Peyer's patch (tissue), 4 donors: Measurements from ENCODE around the gene TSPAN18.

Experiments
- POLR2A ChIP-seq, 2 donors: fragments of 450-650 bp; IDR thresholded peaks; one replicate each; pipeline ENCODE4 v1.5.1; 2017; ENCODE audit warnings: antibody characterized with exemption in 2 of 2, mild to moderate bottlenecking in 2 of 2, moderate library complexity in 2 of 2
- TF ChIP-seq, protein P1 (sequence below), 6 experiments: fragments of 450-650 bp in 4 of 6; fragments of 200-600 bp in 2 of 6; sonication (generic) in 1 of 6; IDR thresholded peaks; one replicate each; pipeline ENCODE4 v1.5.1; 2017 to 2019; ENCODE audit warnings: antibody characterized with exemption in 6 of 6, mild to moderate bottlenecking in 3 of 6, moderate library complexity in 1 of 6

DNA sequence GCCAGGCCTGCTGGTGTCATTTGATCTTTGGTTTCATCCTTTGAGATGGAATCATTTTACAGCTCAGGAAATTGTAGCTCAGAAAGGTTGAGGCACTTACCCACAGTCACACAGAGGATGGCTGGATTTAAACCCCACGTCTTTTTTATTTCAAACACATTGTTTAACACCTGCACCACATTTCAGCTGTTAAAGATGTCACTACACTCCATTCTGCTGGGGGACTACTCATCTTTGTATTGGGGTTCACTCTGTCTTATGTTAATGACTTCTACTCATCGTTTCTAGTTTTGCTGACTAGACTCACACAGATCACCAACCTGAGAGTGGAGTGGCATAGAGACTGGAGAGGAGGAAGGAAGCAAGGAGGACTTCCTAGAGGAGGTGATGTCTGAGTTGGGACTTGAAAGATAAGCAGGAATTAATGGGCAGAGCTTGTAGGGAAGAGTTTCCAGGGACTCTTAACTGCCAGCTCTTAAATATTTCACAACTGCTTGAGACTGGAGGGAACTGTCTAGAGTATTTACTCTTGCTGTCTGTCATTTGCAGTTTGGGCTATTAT is 143.9 kb downstream of the TSPAN18 start:
- TF ChIP-seq, protein P1, sequence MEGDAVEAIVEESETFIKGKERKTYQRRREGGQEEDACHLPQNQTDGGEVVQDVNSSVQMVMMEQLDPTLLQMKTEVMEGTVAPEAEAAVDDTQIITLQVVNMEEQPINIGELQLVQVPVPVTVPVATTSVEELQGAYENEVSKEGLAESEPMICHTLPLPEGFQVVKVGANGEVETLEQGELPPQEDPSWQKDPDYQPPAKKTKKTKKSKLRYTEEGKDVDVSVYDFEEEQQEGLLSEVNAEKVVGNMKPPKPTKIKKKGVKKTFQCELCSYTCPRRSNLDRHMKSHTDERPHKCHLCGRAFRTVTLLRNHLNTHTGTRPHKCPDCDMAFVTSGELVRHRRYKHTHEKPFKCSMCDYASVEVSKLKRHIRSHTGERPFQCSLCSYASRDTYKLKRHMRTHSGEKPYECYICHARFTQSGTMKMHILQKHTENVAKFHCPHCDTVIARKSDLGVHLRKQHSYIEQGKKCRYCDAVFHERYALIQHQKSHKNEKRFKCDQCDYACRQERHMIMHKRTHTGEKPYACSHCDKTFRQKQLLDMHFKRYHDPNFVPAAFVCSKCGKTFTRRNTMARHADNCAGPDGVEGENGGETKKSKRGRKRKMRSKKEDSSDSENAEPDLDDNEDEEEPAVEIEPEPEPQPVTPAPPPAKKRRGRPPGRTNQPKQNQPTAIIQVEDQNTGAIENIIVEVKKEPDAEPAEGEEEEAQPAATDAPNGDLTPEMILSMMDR (IDR thresholded peaks at IDR 0.05): no peak
- TF ChIP-seq POLR2A (IDR thresholded peaks at IDR 0.05): no peak
